HG03025 (cell line): ENCODE data around the gene SH3RF1.
"Not testable (repeated sequence)": the region's sequence is repeated elsewhere in the genome, so short reads cannot be mapped to it uniquely, and the experiment has no call there.

ENCODE experiments used
- ATAC-seq: cut with Tn5 transposase; IDR thresholded peaks from one replicate; pipeline ENCODE4 v1.9.1; 2021; ENCODE audit warnings: mild to moderate bottlenecking, moderate library complexity; ENCODE audit not compliant: unreplicated experiment, low FRiP score

SH3RF1 gene

DNA sequence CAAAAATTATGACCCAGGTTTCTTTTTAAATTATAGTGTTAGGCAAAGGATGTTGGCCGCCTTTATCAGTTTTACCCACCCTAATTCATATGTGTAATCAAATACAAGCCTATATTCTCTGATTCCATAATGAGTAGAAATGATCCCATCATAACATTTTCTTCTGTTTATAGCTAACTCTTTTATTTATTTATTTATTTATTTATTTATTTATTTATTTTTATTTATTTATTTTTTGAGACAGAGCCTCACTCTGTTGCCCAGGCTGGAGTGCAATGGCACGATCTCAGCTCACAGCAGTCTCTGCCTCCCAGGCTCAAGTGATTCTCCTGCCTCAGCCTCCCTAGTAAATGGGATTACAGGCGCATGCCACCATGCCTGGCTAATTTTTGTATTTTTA is 7.1 kb upstream of the SH3RF1 start:
- not testable (repeated sequence) for ATAC-seq

DNA sequence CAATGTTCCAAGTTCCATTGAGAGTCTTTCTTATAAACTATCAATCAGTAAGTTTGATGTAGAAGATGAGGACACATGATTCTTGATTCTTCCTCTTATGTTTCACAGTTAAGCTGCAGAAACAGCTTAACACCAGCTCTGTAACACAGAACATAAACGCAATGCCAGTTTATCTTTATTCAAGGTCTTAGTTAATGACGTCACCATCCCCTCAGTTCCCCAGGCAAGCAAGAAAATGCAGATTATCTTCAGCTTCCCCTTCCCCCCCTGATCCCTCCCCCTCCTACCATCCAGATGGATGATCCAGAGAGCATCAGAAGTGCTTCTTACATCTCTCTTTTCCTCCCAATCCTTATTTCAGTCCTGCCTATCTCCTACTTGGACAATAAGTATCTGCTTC is 4.4 kb upstream of the SH3RF1 start:
- ATAC-seq: no peak

DNA sequence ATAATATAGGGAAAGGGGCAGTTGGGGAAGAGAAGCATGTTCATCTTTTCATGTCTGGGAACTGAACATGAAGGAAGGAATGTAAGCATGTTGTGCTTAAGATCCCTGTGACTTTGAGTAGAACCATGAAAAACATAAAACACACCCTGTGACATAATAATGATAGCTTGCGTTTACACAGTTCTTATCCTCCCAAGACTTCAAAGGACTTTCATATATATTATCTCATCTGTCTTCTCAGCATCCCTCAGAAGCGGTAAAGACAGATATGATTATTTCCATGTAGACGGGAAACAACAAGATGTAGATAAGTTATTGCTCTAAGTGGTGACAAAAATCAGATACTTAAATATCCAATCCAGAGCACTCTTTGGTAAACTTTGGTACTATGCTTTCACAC is 3.3 kb upstream of the SH3RF1 start:
- ATAC-seq: no peak

DNA sequence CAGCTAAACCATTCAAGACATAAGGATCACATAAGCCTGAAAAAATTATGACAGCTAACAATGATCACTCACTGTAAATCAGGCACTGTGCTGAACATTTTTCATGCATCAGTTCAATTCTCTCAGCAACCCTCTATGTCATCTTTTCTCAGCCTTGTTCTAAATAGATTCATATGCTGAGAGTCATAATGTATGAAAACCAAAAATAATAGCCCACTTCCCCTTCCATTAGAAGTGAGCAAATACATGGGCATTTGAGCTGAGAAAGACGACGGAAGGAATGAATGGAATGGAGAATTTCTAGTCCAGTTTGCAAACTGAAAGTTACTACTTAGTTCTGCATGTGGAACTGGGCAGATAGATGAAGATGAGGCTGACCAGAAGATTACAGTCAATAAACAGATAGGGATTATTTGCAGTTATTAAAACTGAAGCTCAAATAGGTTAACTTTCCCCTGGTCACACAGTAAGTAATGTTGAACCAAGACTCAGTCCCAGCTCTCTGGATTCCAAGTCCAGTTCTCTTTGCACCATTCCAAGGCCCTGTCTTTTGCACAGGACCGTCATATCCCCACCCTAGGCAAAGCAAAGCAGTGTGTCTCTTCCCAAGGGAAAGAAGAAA is 1.6 kb upstream of the SH3RF1 start:
- no peak for ATAC-seq

DNA sequence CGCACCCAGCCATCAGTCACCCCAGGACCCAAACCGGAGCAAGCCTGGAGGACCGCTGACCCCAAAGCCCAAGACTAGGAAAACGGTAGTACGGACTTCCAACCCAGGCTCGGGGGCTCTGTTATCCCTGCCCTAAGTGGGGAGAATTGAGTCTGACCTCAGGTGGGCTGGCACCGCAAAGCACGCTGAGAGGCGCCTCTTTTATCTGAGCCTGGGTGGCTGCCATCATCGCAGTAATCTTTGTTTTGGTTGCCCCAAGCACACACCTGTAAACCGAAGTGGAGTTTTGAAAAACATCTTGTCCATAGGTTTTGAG is 894 bp upstream of the SH3RF1 start:
- no peak for ATAC-seq

DNA sequence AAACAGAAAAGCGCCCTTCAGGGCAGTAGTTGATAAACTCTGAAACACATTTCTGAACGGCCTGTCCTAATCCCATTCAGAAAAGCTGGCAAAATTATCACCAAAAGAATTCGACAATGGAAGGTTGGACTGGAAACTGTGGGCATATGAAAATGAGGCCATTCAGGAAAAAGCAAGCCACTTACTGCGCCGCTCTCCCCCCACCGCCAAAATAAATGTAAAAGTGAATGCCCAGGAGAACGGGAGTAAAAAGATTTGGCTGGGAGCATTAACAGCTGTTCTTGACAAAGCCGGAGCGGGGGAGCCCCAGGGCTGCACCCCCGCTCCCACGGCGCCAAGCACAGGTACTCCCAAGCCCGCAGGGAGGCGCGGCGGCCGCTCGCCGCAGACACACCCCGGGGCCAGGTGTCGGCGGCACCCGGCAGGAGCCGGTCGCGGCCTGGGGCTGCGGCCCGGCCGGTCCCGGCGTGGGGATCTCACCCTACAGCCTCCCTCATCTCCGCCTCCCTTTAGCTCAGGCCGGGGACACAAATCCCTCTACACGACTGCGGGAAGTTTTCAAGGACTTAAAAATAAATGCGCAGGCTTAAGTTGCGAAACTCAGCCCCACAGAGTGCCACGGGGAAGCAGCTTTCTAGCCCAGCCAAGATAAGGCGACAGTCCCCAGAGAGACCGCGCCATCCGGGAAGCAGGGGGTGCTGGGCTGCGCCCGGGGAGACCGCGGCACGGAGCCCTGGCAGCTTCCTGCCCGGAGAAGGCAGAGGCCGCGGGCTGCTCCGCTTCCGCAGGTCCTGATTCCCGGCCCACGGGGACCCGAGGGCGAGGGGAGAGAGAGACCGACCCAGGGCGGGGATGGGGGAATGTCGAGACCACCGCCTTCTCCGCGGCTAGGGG is 593 bp downstream of the SH3RF1 start:
- peak; percentile 51 for ATAC-seq

DNA sequence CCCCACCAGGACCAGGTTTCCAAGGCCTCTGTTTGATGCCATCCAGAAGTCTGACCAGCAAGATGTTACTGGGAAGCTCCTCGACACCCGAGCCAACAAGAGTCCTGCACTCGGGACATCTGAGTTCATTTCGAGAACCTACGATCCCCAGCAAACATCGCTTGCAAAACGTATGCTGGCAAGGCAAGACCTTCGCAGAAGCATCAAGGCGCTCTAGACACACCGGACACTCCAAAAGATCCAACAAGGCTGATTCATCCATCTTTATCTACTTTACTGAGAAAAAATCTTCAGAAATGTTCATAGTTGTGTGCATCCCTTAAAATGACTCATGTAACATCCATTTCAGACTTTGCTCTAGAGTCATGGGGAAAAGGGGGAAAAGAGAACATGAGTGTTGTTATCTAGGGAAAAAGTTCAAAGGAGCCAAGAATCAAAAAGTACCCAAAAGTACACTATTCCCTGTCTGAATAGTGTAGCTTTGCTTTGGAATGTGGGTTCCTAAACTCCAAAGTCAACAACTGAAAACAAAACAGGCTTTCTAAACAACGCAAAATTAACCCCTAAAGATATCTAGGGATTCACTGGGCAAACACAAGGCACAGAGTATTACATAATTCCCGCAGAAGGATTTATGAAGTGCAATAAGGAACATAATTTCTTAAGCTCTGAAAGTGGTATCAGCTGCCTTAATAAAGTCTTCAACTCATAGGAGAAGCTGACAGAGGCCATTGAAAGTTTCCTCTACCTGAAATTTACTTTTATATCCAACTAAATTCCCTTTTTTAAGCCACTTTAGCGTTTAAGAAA is 1.6 kb downstream of the SH3RF1 start:
- no peak for ATAC-seq

DNA sequence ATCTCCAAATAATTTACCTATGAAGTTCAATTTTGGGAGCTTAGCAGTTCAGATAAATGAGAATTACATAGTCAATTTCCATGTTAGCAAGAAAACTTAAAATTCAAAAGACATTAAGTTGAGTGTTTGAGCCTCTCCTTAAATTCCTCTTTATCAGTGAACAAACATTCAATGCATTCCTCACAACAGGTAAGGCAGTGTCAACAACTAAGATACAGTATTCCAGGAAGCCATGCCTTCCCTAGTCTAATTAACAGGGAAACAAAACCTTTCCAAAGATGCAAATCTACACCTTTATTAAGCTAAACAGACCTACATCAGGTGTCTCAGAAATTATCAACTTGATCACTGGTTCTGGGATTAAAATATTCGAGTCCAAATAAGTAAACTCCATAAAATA is 3.7 kb downstream of the SH3RF1 start:
- ATAC-seq: no peak

DNA sequence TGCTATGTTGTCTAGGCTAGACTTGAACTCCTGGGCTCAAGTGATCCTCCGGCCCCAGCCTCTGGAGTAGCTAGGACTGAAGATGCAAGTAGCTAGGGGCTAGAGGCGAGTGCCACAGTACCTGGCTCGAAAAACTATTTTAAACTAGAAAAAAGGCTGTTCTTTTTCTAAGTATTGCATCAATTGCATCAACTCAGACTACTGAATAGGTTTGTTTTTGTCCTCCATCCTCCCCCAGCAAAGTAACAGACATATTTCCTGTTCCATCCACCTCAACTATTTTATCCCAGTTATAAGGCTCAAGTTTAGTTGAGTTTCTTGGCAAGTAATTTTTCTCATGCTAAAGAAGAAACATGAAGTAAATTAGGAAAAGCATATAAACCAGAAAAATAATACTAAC is 4.1 kb downstream of the SH3RF1 start:
- ATAC-seq: no peak

DNA sequence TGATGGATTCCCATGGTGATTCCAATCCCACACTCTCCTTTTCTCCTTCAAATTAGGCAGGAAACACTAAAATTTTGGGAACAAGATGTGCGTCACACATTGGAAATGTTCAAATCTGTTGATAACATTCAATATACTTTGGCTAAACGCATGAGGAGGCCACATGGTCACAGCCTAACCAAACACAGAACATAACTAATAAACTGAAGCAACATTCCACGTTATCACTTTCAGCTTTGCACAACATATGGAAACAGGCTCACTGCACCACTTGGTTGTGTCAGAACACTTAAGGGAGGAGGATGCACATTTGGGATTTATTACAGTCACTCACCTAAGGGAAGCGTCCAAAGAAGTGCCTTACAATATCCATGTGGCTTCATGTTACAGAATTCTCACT is 4.7 kb downstream of the SH3RF1 start:
- ATAC-seq: no peak

DNA sequence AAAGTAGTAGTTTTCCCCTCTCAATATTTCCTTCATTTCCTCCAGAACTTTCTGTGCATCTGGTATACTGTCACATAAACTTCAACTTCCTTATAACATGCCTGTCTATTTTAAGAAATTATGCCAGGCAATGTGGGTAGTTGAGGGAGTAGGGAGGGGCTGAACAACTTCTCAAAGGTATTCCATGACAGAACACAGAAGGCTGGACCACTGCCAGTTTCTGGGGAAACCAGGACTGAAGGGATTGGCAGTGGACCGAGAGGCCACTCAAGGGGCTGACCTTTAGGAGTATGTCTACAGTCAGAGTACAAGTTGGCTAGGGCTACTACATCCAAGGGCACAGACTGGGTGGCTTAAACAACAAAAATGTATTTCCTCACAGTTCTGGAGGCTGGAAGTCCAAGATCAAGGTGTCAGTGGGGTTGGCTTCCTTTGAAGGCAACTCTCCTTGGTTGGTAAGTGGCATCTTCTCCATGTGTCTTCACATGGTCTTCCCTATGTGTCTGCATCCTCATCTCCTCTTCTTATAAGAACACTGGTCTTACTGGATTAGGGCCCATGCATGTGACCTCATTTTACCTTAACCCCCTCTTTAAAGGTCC is 6.9 kb downstream of the SH3RF1 start:
- no peak for ATAC-seq

DNA sequence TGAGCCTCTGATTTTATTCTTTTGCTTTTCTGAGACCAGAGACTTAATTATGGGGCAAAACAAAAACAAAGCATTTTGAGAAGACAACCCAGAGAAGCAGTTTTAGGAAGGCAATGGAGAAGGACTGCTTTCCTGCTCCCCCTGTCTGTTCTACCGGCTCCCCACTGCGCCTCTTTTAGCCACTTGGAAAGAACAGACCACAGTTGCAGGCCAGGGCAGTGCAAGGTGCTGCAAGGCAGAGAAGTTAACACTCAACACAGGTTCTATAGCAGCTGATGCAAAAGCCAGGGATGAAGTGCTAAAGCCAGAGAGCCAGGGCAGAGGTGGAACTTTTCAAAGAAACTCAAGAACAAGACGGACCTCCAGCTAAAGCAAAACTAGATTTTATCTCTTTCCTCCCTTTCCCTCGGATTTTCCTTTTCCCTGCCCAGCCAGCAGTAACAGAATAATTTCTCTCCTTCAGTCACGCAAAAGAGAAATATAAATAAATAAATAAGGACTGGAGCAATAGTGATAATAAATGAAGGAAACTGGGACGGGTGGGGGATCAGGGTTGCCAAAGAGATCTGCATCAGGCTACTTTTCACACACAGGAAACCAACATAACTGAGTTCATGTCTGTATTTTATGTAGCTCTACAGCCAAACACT is 10.4 kb downstream of the SH3RF1 start:
- no peak for ATAC-seq

DNA sequence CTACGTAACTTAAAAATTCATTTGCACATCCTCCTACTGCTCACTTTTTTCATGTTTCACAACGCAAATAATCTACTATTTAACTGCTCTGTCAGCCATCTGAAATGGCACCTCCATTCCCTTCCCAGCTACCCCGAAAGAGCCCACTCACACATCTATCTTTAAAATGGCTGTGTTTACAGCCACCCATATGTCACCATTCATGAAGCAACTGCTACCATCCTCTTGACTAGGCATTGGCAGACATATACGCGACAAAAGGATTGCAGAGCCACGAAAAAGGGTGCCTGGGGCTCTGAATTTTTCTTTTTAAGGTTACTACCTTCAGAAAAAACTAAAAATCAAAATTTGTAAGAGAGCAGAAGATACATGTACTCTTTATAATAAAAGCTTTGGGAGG is 11.5 kb downstream of the SH3RF1 start:
- ATAC-seq: no peak

DNA sequence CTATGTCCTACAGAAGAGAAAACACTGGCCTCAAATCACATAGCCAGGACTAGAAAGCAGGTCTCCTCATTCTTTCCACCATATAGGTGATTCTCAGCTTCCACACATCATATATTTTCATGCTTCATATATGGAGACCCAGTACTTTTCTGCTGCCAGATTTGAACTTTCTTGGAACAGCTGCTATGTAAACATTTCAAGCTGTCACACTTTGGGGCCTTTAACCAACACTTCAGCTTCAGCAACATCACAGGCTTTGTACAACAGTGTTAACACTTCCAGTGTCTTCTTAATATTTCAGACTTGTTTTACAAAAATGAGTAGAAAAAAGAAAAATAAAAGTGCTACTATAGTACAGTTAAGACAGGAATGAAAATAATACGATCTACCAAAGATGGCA is 12.6 kb downstream of the SH3RF1 start:
- ATAC-seq: no peak

DNA sequence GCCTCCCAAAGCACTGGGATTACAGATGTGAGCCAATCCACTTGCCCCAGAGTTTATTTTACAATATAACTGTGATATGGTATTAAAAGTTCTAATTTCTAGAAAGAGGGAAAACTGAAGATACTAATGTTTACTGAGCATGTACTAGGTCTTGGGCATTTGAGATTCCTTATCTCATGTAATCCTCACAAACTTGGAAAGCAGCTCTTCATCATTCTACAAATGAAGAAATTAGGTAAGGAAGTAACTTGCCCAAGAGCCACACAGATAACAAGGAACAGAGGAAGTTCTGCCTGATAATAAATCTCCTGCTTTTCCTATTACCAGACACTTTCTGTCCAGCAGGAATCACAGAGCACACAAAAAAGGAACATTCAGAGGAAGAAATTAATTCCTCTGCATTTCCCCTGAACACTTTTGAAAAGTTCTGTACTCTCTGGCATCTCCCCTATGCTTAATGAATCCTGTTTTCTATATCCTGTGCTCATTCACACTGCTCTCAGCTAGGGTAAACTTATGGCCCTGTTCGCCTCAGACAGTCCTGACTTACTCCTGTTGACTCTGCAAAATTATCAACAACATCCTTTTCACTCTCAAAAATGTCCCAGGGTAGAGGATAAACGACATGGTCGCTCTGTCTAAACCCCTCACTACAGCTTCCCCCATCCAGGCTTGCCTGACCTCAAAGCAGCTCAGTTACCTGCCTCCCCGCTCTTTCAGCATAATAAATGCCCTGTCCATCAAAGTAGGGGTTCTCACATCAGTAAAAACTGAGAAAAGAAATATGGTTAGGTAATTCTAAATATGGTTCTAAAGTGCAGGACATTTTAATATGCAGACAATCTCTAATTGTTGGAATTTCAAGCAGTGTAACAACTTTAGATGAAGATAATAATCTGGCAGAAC is 13.6 kb downstream of the SH3RF1 start:
- no peak for ATAC-seq

DNA sequence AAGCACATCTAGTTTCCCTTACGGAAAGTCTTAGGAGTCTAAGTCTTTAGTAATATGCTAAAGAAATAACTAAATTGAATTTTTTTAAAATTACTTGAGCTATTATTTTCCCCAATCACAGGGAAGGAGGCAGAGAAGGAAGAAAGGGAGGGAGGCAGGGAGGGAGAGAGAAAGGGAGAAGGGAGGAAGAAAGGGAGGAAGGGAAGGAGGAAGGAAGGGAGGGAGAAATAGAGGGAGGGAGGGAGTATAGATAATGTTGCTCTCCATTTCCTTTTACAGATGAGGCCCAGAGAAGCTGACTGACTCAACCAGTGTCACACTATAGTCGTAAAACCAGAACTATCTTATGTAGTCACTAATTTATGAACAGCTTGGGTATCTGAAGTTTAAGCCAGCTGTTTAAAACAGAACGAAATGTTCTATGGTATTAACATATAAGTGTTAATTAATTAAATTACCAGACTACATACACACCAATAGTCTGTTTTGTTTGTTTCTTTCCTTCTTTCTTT is 14.6 kb downstream of the SH3RF1 start:
- no peak for ATAC-seq

DNA sequence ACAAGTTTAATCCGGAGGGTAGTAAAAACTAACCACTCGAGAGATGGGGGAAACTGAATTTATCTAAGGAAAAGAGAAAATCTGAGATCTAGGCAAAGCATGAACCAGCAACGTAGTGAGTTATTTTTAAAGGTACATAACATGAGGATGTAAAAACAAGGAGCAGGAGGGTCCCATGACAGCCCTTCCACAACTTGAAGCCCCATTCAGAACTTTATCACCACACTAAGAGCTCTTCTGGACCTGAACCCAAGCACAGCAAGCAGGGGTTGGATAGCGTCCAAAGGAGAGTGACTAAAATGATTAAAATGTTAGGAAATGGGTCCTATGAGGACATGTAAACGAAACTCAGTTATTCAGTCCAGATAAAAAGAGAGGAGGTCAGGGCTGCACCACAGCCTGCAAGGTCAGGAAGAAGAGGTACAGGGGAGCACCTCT is 16.2 kb downstream of the SH3RF1 start:
- no peak for ATAC-seq

DNA sequence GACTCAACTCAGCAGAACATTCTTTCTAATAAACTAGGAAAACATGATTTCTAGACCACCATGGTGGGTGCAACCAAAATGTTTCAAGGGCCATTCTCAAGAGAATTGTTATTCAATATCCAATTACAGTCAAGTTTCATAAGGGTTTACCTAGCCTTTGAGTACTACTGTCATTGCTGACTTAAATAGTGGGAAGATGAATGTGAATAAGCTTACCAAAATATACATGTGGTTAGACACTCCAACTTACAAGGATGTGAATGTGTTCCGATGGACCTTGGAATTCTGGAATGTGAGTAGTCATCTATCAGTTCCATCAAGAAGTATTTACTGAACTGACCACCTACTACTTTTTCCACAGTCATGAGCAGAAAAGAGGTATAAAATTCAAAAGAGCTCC is 16.9 kb downstream of the SH3RF1 start:
- no peak for ATAC-seq

DNA sequence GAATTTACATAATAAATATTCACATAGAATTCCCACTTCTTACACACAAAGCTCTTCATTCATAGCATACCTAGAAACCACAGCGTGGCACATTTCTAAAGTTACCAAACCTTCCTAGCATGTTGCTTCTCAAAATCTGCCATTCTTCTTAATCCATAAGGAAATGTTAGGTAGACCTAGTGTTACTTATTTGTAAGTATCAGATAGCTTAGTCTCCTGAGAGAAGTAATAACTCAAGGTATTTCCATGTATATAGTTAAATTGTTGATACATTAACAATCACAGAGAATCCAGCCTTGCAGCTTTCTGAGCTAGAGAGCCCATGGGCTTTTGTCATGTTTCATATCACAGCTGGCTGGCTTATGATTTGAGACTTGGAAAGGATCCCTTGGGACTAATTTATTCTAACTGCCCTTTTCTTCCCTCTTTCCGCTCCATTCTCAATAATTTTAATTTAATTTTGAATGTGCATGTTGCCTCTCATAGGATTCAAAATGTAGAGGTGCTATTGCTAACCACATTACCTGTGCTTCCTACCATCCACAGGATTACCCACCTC is 17.6 kb downstream of the SH3RF1 start:
- no peak for ATAC-seq
